GM12873 (cell line): ENCODE results near the gene ASTE1.

Experiments used
- CTCF ChIP-seq: IDR thresholded peaks from 2 replicates; pipeline ENCODE4 v1.5.1; 2012; ENCODE audit warnings: low read depth, mild to moderate bottlenecking, moderate library complexity, low read length, control low read depth; ENCODE audit not compliant: insufficient read depth; ENCODE audit errors: missing control alignments

ASTE1 gene

DNA sequence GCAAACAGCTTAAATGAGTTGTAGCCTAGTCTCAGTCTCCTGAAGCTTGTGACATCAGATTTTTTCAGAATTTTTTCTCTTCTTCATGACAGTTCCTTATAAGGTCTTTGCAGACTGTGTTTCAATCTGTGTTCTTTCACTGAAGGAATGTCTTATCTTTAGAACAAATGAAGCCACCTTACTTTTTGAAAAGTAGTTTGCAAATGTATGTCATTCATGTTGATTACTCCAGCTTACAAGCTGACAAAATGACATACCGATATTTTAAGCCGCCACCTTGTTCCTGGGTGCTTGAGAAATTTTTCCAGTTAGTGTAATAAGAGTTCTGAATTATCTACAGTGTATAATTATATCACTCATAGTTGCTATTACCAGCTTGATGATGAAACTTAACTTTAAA, 57.0 kb downstream of the ASTE1 start:
- no peak for TF ChIP-seq CTCF

DNA sequence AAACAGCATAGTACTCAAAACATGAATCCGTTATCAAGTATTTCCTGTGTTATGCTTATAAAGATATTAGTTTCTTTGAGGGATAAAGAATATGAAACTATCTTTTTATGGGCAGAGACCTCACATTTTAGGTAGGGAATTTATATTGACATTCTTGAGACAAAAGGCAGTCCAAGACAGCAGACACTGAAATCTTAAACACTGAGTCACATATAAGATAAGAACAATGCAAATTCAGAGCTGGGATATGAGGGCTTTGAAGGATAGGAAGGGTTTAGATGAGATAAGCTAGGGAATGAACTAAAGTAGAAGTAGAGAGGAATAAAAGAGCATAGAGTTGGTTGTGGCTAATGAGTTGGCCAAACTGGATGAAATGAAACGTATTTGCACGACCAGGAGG, 58.4 kb downstream of the ASTE1 start:
- no peak for TF ChIP-seq CTCF

DNA sequence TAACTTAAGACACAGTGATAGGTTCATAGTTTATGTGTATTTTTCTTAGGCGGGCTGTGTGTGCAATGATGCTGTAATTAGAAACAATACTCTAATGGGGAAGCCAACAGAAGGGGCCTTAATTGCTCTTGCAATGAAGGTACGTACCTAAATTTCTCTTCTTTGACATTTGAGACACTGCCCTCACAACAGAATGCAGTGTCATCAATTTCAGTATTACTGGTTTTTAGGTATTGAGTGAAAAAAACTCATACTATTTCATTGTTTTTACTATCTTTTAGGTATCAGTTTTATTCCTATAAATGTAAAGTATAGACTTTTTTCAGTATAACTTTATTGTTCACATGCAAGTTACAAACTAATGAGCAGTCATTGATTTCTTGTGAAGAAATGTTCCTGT, 59.3 kb downstream of the ASTE1 start:
- no peak for TF ChIP-seq CTCF

DNA sequence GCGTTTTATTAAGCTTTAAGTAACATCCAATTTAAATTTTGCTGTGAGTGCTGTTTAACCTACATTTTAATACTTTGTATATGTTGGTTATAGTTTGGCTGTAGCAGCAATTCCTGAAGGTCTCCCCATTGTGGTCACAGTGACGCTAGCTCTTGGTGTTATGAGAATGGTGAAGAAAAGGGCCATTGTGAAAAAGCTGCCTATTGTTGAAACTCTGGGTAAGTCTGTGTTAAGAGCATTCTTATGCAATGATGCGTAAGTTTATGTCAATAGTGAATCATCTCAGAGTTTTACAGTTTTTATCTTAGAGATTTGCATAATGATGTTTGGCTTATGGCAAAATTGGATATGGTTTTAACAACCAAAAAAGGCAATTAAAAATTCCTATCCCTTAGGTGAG, 62.7 kb downstream of the ASTE1 start:
- TF ChIP-seq CTCF: no peak
